Left ventricle myocardium inferior (tissue), 1 donor: Measurements from ENCODE around the gene RPL23. TPM values are rescaled to one million over a fixed set of nuclear protein-coding genes. Genes with fewer than 3 reads are reported as not detected.

Source experiments
- DNase-seq: peaks from one replicate; pipeline ENCODE4 v3.0.0-alpha.2; 2020
- H3K27ac ChIP-seq: fragments of 200-600 bp; replicated peaks from 2 replicates; pipeline ENCODE4 v1.8.0; 2021
- H3K27me3 ChIP-seq: fragments of 200-600 bp; 2 replicates; pipeline ENCODE4 v1.8.0; 2021; ENCODE audit warnings: low read depth
- H3K36me3 ChIP-seq: fragments of 200-600 bp; 2 replicates; pipeline ENCODE4 v1.8.0; 2021
- H3K4me1 ChIP-seq: fragments of 200-600 bp; 2 replicates; pipeline ENCODE4 v1.8.0; 2021
- H3K4me3 ChIP-seq: fragments of 200-600 bp; 2 replicates; pipeline ENCODE4 v1.8.0; 2021; ENCODE audit warnings: mild to moderate bottlenecking, moderate library complexity
- H3K9me3 ChIP-seq: fragments of 200-600 bp; replicated peaks from 2 replicates; pipeline ENCODE4 v1.8.0; 2021
- CTCF ChIP-seq: fragments of 200-600 bp; IDR thresholded peaks from 2 replicates; pipeline ENCODE4 v1.8.0; 2021; ENCODE audit warnings: antibody characterized with exemption, mild to moderate bottlenecking, borderline replicate concordance
- intact Hi-C: fragments of 100-400 bp; cut with micrococcal nuclease; formaldehyde crosslinking; loops from one replicate; pipeline ENCODE4 v1.11.0; 2022
- total RNA-seq: library from RNA; stranded (reverse); fragmentation: NEBNext Ultra II Directional; extraction: Animal tissue kit (Norgen Biotek cat#: 25700); gene quantifications from one replicate; pipeline ENCODE4 v1.2.1, GENCODE V29; 2021
- donor health status: DM: no; HTN: yes; CAD: no; lungs with severe emphysema.

RPL23 gene
- total RNA-seq, 1 donor from 2014 or later: 760 TPM

GRCh38 chr17:38844261-38844757 is 9.2 kb downstream of the RPL23 start:
- Histone ChIP-seq H3K4me1 (no peaks in the 10 kb centered on the region), H3K36me3 (peaks cover 26% of the 10 kb centered on the region), H3K4me3 (no peak overlapping the region), H3K27ac (no peak overlapping the region), H3K9me3 (no peaks in the 10 kb centered on the region), H3K27me3 (no peaks in the 10 kb centered on the region)
- no peak for TF ChIP-seq CTCF
- intact Hi-C loops: no loop called here
- DNase-seq: no peak

- Histone ChIP-seq H3K4me3 (peak overlapping the region; percentile 77), H3K27ac (peak overlapping the region; percentile 98), H3K27me3 (no peaks in the 10 kb centered on the region), H3K36me3 (peaks cover 17% of the 10 kb centered on the region), H3K9me3 (no peaks in the 10 kb centered on the region), H3K4me1 (peaks cover 25% of the 10 kb centered on the region)
- TF ChIP-seq CTCF: no peak
- DNase-seq: no peak
- intact Hi-C loops: no loop called here
Measured at GRCh38 chr17:38825762-38826247, 27.7 kb downstream of the RPL23 start.

GRCh38 chr17:38824899-38825761 is 28.4 kb downstream of the RPL23 start, which contains the start of gene CWC25:
Gene CWC25, minus strand, starts transcription at chr17:38825321. Its CDS starts 138 bp downstream, at chr17:38825183.
- intact Hi-C loops: no loop called here
- TF ChIP-seq CTCF: no peak
- peak within 1 kb of the TSS; percentile 77 for H3K4me3 ChIP-seq
- DNase-seq: peak; percentile 96
- peaks cover 24% of the 10 kb centered on the region for H3K36me3 ChIP-seq
- H3K27ac ChIP-seq: peak within 1 kb of the TSS; percentile 98
- no peaks in the 10 kb centered on the region for H3K27me3 ChIP-seq
- peaks cover 25% of the 10 kb centered on the region for H3K4me1 ChIP-seq
- H3K9me3 ChIP-seq: no peaks in the 10 kb centered on the region

GRCh38 chr17:38815576-38816193 is 37.8 kb downstream of the RPL23 start:
- no peak for TF ChIP-seq CTCF
- H3K4me1 ChIP-seq: no peaks in the 10 kb centered on the region
- DNase-seq: no peak
- no peaks in the 10 kb centered on the region for H3K9me3 ChIP-seq
- no peaks in the 10 kb centered on the region for H3K27me3 ChIP-seq
- H3K27ac ChIP-seq: no peak overlapping the region
- H3K4me3 ChIP-seq: no peak overlapping the region
- intact Hi-C loops: no loop called here
- peaks cover 82% of the 10 kb centered on the region for H3K36me3 ChIP-seq

- Histone ChIP-seq H3K27me3 (no peaks in the 10 kb centered on the region), H3K4me3 (no peak overlapping the region), H3K4me1 (no peaks in the 10 kb centered on the region), H3K36me3 (peaks cover 100% of the 10 kb centered on the region), H3K9me3 (no peaks in the 10 kb centered on the region), H3K27ac (no peak overlapping the region)
- no peak for DNase-seq
- intact Hi-C loops: no loop called here
- no peak for TF ChIP-seq CTCF
Measured at GRCh38 chr17:38809828-38810227, 43.7 kb downstream of the RPL23 start.
